ENCODE measurements around the gene DNAH7.
"Not testable (repeated sequence)": the region's sequence is repeated elsewhere in the genome, so short reads cannot be mapped to it uniquely, and the experiment has no call there.

The DNAH7 gene

DNA sequence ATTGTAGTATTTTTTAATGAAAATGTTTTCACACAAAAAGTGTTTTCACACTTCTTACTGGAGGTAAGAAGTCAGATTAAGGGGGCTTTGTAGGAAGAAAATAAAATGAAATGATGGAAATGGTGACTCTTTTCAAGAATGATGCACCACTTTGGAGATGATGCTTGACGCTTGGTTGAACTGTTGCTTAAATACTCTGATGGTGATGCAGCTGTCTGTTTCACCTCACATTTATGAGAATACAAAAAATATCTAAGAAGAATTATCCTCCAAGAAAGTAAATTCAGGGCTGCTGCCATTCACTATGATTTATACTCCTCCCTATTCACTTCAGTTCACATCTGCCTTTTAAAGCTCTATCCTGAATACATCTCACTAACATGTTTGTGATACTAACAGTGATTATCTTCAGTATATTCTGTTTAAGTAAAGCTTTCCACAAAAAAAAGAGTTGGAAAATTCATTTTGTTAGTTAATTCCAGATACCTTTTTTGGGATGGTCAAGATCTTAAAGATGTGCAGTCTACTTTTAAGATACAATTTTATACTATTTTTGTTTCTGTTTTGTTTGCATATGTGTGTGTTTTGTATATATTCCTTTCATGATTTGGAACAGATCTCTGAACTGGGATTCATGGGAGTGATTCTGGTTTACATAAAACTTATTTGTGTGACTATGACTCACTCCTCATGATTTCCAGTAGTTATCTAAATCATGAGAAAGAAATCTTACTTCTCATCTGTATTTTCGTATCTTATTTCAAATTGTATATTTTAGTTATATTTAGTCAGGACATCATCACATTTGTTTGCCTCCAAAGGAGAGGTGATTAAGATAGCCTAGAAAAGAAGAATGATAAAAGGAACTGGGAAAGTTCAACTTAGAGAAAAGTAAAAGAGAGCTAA, 358.5 kb downstream of the DNAH7 start:
- no peak for DNase-seq

DNA sequence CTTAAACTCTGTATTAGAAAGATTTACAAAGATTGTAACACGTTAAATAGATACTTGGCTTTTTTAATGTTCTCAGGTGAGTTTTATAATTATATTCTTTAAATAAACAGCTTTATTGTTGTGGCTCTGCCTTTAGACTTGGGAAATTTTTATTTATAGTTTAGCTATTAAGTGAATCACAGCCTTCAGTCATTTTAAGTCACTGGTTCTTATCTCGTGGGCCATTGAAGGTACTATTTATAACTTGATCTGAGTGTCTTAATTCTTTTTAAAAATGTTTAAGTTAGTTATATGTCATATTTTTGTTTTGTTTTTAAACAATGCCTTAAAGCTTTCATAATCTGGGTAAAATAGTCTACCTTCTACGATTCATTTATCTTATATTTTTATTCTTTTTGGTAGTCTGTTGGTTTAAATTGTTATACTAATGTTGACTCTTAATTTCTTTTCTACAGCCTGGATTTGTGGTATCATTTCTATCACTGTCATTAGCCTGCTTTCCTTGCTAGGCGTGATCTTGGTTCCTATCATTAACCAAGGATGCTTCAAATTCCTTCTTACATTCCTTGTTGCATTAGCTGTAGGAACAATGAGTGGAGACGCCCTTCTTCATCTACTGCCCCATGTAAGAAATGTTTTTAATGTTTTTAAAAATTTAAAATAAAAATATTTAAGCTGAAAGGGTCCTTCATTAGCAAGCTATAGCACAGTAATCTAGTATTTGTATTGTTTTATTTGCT, 362.3 kb downstream of the DNAH7 start:
- no peak for DNase-seq

DNA sequence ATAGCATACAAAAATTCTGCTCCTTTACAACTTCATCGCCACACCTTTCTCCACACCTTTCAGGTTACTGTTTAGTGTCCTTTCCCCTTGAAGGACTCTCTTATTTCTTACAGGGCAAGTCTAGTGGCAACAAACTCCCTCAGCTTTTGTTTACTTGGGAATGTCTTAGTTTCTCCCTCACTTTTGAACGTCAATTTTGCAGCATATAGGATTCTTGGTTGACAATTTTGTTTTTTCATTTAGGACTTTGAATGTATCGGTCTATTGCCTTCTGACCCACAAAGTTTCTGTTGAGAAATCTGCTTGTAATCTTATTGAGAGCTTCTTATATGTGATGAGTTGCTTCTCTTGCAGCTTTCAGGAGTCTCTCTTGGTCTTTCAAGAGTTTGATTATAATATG, 368.2 kb downstream of the DNAH7 start:
- no peak for DNase-seq

DNA sequence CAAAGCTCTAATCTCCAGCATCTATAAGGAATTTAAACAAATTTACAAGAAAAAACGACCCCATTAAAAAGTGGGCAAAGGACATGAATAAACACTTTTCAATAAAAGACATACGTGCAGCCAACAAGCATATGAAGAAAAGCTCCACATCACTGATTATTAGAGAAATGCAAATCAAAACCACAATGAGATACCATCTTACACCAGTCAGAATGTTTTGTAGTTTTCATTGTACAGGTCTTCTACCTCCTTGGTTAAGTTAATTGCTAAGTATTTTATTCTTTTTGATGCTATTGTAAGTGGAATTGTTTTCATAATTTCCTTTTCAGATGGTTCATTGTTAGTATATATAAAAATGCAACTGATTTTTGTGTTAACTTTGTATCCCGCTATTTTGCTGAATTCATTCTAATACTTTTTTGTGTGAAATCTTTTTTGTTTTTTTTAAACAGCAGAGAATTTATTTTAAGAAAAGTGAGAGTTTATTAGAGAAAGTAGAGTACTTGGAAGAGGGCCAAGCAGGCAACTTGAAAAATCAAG, 370.9 kb downstream of the DNAH7 start:
- no peak for DNase-seq

DNA sequence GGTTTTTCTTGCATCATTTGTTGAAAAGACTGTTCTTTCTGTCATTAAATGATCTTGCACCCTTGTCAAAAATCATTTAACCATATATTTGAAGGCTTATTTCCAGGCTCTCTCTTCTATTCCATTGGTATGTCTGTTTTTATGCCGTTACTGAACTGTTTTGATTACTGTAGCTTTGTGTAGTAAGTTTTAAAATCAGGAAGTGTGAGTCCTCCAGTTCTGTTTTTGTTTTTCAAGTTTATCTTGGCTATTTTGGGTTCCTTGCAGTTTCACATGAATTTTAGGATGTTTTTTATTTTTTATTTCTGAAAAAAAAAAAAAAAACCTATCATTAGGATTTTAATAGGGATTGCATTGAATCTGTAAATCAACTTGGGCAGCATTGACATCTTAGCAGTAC, 372.6 kb downstream of the DNAH7 start:
- DNase-seq = no peak

DNA sequence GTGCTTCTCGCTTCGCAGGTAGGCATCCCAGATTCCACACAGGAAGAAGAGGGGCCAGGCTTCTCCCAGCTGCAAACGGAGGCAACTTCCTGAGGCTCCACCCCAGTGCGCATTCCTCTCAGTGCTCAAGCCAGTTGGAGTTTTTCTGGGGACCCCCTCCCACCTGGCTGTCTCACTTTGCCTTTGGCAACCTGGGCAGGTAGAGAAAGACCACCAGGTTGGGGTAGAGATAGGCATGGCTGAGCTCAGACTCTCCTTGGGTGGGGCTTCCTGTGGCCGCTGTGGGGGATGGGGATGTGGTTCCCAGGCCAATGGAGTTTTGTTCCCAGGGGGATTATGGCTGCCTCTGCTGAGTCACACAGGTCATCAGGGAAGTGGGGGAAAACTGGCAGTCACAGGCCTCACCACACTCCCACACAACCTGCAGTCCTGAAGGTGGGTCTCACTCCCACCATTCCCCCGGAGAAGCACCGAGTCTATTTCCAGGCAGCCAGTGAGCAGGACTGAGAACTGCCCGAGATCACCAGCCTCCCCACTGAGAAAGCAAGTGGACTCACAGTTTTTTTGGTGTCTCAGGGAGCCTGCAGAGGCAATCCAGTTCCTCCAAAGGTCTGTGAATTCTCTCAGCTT, 373.5 kb downstream of the DNAH7 start:
- no peak for DNase-seq

DNA sequence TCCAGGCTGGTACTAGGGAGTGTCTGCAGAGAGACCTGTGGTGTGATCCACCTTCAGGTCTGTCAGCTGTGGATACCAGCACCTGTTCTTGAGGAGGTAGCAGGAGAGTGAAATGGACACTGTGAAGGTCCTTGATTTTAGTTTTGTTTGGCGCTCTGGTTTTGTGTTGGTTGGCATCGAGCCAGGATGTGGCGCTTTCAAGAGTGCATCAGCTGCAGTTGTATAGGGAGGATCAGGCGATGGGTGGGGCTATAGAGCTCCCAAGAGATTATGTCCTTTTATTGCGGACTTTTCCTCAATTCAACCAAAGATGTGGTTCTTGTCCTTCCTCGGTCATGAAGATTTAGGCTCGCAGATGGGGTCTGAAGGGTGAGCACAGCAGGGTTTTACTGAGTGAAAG, 374.1 kb downstream of the DNAH7 start:
- DNase-seq = no peak

DNA sequence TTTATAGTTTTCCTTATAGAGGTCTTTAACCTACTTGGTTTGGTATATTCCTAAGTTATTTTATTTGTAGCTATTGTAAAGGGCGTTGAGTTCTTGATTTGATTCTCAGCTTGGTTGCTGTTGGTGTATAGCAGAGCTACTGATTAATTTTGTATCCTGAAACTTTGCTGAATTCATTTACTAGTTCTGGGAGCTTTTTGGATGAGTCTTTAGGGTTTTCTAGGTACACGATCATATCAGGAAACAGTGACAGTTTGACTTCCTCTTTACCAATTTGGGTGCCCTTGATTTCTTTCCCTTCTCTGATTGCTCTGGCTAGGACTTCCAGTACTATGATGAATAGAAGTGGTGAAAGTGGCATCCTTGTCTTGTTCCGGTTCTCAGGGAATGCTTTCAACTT, 376.1 kb downstream of the DNAH7 start:
- DNase-seq = not testable (repeated sequence)

Data from stimulated activated CD4-positive, alpha-beta T cell treated with anti-CD3 and anti-CD28 coated beads, Interleukin-2, amount 100 ng/mL, for 24 hours (primary cell).